Measurements from ENCODE around the gene GATA2.

Gene GATA2

DNA sequence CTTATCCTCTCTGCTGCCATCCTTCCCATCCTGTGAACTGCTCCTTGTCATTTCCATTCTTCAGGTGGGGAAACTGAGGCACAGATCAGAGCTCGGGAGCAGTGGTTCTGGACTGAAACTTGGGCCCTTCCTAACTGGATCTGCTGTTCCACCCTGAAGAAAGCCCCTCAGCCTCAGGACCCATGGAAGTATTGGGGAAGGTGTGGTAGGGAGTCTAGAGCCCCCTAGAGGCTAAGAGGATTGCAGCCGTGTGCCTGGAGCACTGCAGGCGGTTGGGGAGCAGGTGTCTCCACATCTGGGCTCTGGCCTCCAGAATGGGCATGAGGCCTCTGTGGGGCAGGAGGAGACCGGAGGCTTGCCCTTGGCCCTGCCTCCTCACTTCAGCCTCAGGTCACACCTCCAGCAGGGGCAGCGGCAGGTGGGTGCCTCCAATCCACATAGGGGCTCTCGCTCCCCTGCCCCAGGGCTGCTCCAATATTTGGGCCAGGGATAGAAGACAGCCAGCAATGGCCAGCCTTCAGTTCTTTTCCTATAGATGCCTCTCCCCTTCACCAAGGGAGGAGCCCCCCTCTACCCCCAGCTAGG, 54.4 kb downstream of the GATA2 start:
- no peak for DNase-seq (ENCODE audit: low read depth, low spot score)
- peak; percentile 57 for TF ChIP-seq CTCF (IDR thresholded peaks at IDR 0.05; ENCODE audit: low read depth, low read length)
- no peak overlapping the region for H3K4me3 ChIP-seq (ENCODE audit: low read depth, low read length)
- in situ Hi-C loops (cut with HindIII; ENCODE audit: low sequenced_read_pairs), result no loop called here

DNA sequence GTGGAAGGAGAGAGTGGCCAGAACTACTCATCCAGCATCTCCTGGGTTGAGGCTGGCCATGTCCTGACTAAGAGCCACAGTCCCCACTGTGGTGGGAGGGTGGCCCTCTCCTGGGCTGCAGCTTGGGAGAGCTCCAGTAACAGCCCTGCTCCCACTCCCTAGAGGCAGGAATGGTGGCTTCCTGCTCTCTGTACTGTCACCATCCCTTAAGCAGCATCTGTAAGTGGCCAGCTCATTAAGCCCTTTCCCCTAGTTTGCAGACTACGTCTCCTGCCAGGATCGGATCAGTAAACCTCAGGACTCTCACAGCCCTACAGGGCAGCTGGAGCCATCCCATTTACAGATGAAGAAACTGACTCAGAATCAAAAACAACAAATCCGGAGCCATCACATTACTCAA, 56.8 kb downstream of the GATA2 start:
- in situ Hi-C loops (cut with HindIII; ENCODE audit: low sequenced_read_pairs), result no loop called here
- TF ChIP-seq CTCF (IDR thresholded peaks at IDR 0.05; ENCODE audit: low read depth, low read length), result no peak
- DNase-seq (ENCODE audit: low read depth, low spot score), result no peak
- no peak overlapping the region for H3K4me3 ChIP-seq (ENCODE audit: low read depth, low read length)

- TF ChIP-seq CTCF (IDR thresholded peaks at IDR 0.05; ENCODE audit: low read depth, low read length), result no peak
- no peak for DNase-seq (ENCODE audit: low read depth, low spot score)
- H3K4me3 ChIP-seq (ENCODE audit: low read depth, low read length), result no peak overlapping the region
- in situ Hi-C loops (cut with HindIII; ENCODE audit: low sequenced_read_pairs), result no loop called here
These were observed 57.4 kb downstream of the GATA2 start for GRCh38 chr3:128435561-128435960.

- TF ChIP-seq CTCF (IDR thresholded peaks at IDR 0.05; ENCODE audit: low read depth, low read length), result no peak
- H3K4me3 ChIP-seq (ENCODE audit: low read depth, low read length), result no peak overlapping the region
- in situ Hi-C loops (cut with HindIII; ENCODE audit: low sequenced_read_pairs), result no loop called here
- DNase-seq (ENCODE audit: low read depth, low spot score), result no peak
These were observed 57.9 kb downstream of the GATA2 start for GRCh38 chr3:128435058-128435457.

- TF ChIP-seq CTCF (IDR thresholded peaks at IDR 0.05; ENCODE audit: low read depth, low read length), result no peak
- H3K4me3 ChIP-seq (ENCODE audit: low read depth, low read length), result no peak overlapping the region
- no peak for DNase-seq (ENCODE audit: low read depth, low spot score)
- in situ Hi-C loops (cut with HindIII; ENCODE audit: low sequenced_read_pairs), result no loop called here
These were observed 58.5 kb downstream of the GATA2 start for GRCh38 chr3:128434524-128434923.

- TF ChIP-seq CTCF (IDR thresholded peaks at IDR 0.05; ENCODE audit: low read depth, low read length), result no peak
- in situ Hi-C loops (cut with HindIII; ENCODE audit: low sequenced_read_pairs), result no loop called here
- H3K4me3 ChIP-seq (ENCODE audit: low read depth, low read length), result no peak overlapping the region
- DNase-seq (ENCODE audit: low read depth, low spot score), result no peak
These were observed 59.2 kb downstream of the GATA2 start for GRCh38 chr3:128433837-128434165.

Measured in astrocyte of the spinal cord (primary cell).